PC-9 (cell line): ENCODE data around the gene SERP2. TPM values are rescaled to one million over a fixed set of nuclear protein-coding genes. Genes with fewer than 3 reads are reported as not detected.

Experiments
- BruUV-seq: library from RNA; stranded (reverse); fragments of 400-500 nt; replicated peaks from 2 replicates; lab custom pipeline; 2021; lab: Mats Ljungman, UMichigan
- CTCF ChIA-PET: fragments of 300-600 bp; sonication (Branson Sonifier 250); formaldehyde crosslinking; loops from one replicate; lab custom pipeline; 2022; ENCODE audit warnings: antibody characterized with exemption; lab: Charles Lee
- POLR2A ChIA-PET: fragments of 300-600 bp; sonication (Branson Sonifier 250); formaldehyde crosslinking; loops from one replicate; lab custom pipeline; 2022; ENCODE audit warnings: antibody characterized with exemption; ENCODE audit not compliant: unreplicated experiment; lab: Charles Lee
- DNase-seq, 2 experiments: peaks; one replicate each; pipeline versions ENCODE4 v3.0.0 to v3.0.0-alpha.2; 2015 to 2022; ENCODE audit warnings: mixed read lengths in 1 of 2
- H2AFZ ChIP-seq: fragments of 200-600 bp; sonication (generic); 2 replicates; pipeline ENCODE4 v1.8.1; 2017; ENCODE audit warnings: antibody characterized with exemption
- H3F3A ChIP-seq: fragments of 200-600 bp; sonication (generic); 2 replicates; pipeline ENCODE4 v1.8.1; 2017; ENCODE audit warnings: antibody characterized with exemption, mild to moderate bottlenecking, low read depth; ENCODE audit not compliant: insufficient read depth
- H3K27ac ChIP-seq: fragments of 200-600 bp; sonication (generic); 2 replicates; pipeline ENCODE4 v1.6.1; 2016; ENCODE audit warnings: mixed run types
- H3K27me3 ChIP-seq: fragments of 200-600 bp; sonication (generic); 2 replicates; pipeline ENCODE4 v1.6.1; 2016; ENCODE audit warnings: low read depth, mixed run types; ENCODE audit not compliant: insufficient read depth
- H3K36me3 ChIP-seq: fragments of 200-600 bp; sonication (generic); 2 replicates; pipeline ENCODE4 v1.6.1; 2016; ENCODE audit warnings: low read depth, mixed run types
- H3K4me1 ChIP-seq: fragments of 200-600 bp; sonication (generic); replicated peaks from 2 replicates; pipeline ENCODE4 v1.6.1; 2016; ENCODE audit warnings: mixed run types; ENCODE audit not compliant: insufficient read depth
- H3K4me2 ChIP-seq: fragments of 200-600 bp; sonication (generic); 2 replicates; pipeline ENCODE4 v1.6.1; 2017; ENCODE audit warnings: mixed run types
- H3K4me3 ChIP-seq: fragments of 200-600 bp; sonication (generic); 2 replicates; pipeline ENCODE4 v1.6.1; 2016; ENCODE audit warnings: mixed run types
- H3K79me2 ChIP-seq: fragments of 200-600 bp; sonication (generic); 2 replicates; pipeline ENCODE4 v1.6.1; 2017; ENCODE audit warnings: low read depth, mixed run types
- H3K9me2 ChIP-seq: fragments of 200-600 bp; sonication (generic); 2 replicates; pipeline ENCODE4 v1.8.1; 2017; ENCODE audit warnings: mild to moderate bottlenecking; ENCODE audit not compliant: insufficient read depth
- H3K9me3 ChIP-seq: fragments of 200-600 bp; sonication (generic); 2 replicates; pipeline ENCODE4 v1.8.1; 2016; ENCODE audit warnings: low read depth; ENCODE audit not compliant: insufficient read depth
- H4K20me1 ChIP-seq: fragments of 200-600 bp; sonication (generic); 2 replicates; pipeline ENCODE4 v1.8.1; 2017; ENCODE audit not compliant: insufficient read depth
- EZH2 ChIP-seq: fragments of 200-600 bp; sonication (generic); IDR thresholded peaks from 2 replicates; pipeline ENCODE4 v1.8.0; 2017; ENCODE audit warnings: antibody characterized with exemption, low read depth
- intact Hi-C: fragments of 100-400 bp; cut with micrococcal nuclease; formaldehyde crosslinking; loops from one replicate; pipeline ENCODE4 v1.10.0; 2022; ENCODE audit not compliant: unreplicated experiment
- total RNA-seq: library from RNA; stranded (reverse); gene quantifications from 2 replicates; pipeline ENCODE4 v1.2.3, GENCODE V29; 2021
- TF ChIP-seq, protein P1 (sequence below): fragments of 200-600 bp; sonication (generic); conservative IDR thresholded peaks from 2 replicates; pipeline ENCODE4 v1.6.1; 2017; ENCODE audit warnings: mixed run types, antibody characterized with exemption, mild to moderate bottlenecking, moderate library complexity

SERP2 gene
- total RNA-seq, 1 experiment from 2014 or later = 0.70 TPM

DNA sequence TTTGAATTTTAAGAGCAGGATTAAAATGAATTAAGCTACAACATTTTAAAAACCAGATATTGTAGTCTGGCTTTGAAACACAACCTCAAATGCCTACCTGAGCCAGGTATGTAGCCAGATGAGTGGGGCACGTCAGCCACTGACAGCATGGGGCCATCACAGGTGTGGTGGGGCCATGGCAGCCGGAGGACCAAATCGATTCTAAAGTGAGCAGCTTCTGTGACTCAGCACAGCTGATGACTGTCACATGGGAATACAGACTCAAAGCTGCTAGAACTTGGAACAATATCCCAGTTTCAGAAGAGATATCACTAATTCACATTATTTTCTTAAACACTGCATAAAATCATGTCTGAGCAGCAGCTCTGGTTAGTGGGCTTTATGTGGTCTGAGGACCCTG is 52.8 kb downstream of the SERP2 start:
- no peaks in the 10 kb centered on the region for H3K9me2 ChIP-seq
- H3K9me3 ChIP-seq = no peaks in the 10 kb centered on the region
- no peak overlapping the region for H3K4me3 ChIP-seq
- no peak overlapping the region for H3K4me2 ChIP-seq
- no peaks in the 10 kb centered on the region for H3K4me1 ChIP-seq
- no peaks in the 10 kb centered on the region; the same call in 1 of the 2 replicates for H3F3A ChIP-seq
- no peaks in the 10 kb centered on the region for H3K36me3 ChIP-seq
- no peak overlapping the region for H2AFZ ChIP-seq
- H3K27me3 ChIP-seq = no peaks in the 10 kb centered on the region
- TF ChIP-seq EZH2 = no peak
- TF ChIP-seq, protein P1, sequence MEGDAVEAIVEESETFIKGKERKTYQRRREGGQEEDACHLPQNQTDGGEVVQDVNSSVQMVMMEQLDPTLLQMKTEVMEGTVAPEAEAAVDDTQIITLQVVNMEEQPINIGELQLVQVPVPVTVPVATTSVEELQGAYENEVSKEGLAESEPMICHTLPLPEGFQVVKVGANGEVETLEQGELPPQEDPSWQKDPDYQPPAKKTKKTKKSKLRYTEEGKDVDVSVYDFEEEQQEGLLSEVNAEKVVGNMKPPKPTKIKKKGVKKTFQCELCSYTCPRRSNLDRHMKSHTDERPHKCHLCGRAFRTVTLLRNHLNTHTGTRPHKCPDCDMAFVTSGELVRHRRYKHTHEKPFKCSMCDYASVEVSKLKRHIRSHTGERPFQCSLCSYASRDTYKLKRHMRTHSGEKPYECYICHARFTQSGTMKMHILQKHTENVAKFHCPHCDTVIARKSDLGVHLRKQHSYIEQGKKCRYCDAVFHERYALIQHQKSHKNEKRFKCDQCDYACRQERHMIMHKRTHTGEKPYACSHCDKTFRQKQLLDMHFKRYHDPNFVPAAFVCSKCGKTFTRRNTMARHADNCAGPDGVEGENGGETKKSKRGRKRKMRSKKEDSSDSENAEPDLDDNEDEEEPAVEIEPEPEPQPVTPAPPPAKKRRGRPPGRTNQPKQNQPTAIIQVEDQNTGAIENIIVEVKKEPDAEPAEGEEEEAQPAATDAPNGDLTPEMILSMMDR = no peak
- POLR2A ChIA-PET = no interaction called here
- H4K20me1 ChIP-seq = no peaks in the 10 kb centered on the region
- H3K79me2 ChIP-seq = no peaks in the 10 kb centered on the region
- CTCF ChIA-PET = no interaction called here
- no peak overlapping the region for H3K27ac ChIP-seq
- BruUV-seq = no TSS peak
- intact Hi-C loops = no loop called here
- DNase-seq = no peak

DNA sequence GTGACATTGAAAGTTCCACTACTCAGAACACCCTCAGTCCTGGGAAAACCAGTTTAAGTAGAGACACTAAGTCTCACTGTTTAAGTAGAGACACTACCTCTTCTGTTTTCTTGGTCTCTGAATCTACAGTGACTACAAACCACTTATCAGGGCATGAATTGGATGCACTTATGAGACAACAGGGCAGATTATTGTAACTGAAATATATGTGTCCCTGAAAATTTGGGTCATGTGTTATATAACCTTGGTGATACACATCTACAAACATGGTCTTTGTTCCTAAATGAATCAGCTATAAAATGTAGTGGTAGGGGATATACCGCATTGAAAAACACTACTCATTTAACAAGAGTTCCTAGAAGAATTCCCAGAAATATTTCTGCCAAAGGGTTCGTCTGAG is 55.7 kb downstream of the SERP2 start:
- POLR2A ChIA-PET = no interaction called here
- no peak overlapping the region for H2AFZ ChIP-seq
- peaks cover 9% of the 10 kb centered on the region for H4K20me1 ChIP-seq
- no peak overlapping the region for H3K4me3 ChIP-seq
- no peaks in the 10 kb centered on the region for H3K9me3 ChIP-seq
- H3K27ac ChIP-seq = no peak overlapping the region
- no peak overlapping the region for H3K4me2 ChIP-seq
- no TSS peak for BruUV-seq
- CTCF ChIA-PET = no interaction called here
- intact Hi-C loops = no loop called here
- H3K36me3 ChIP-seq = peaks cover 17% of the 10 kb centered on the region; the same call in 1 of the 2 replicates
- no peaks in the 10 kb centered on the region for H3K27me3 ChIP-seq
- no peak for DNase-seq
- H3K9me2 ChIP-seq = no peaks in the 10 kb centered on the region
- H3K79me2 ChIP-seq = peaks cover 16% of the 10 kb centered on the region
- TF ChIP-seq EZH2 = no peak
- H3K4me1 ChIP-seq = peaks cover 14% of the 10 kb centered on the region
- H3F3A ChIP-seq = peaks cover 25% of the 10 kb centered on the region

DNA sequence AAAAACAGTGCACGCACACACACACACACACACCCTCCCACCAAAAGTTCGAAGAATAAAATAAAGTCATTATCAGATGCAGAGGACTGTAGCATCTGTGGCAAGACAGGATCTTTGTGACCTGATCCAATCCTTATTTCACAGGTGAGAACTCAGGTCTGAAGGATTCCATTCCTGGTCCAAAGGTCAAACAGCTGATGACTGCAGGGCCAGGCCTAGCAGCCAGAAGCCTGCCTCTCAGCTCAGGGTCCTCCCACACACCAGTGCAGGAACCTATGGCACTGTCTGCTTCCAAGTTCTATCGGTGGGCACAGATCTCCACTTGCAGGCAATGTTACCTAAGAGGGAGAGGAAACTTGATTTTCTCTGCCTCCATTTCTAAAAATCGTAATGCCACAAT is 57.5 kb downstream of the SERP2 start:
- TF ChIP-seq, protein P1 = no peak
- no peak for TF ChIP-seq EZH2
- Histone ChIP-seq H3K9me2 (no peaks in the 10 kb centered on the region), H3F3A (peaks cover 31% of the 10 kb centered on the region), H4K20me1 (peaks cover 15% of the 10 kb centered on the region), H3K4me2 (no peak overlapping the region), H3K36me3 (peaks cover 23% of the 10 kb centered on the region), H3K4me3 (no peak overlapping the region), H3K9me3 (no peaks in the 10 kb centered on the region), H2AFZ (no peak overlapping the region), H3K27me3 (no peaks in the 10 kb centered on the region), H3K27ac (no peak overlapping the region), H3K4me1 (peaks cover 19% of the 10 kb centered on the region), H3K79me2 (peaks cover 31% of the 10 kb centered on the region)
- POLR2A ChIA-PET = interaction anchor here (0.6 kb wide), 2 partner anchors 63 to 131 kb away, joined by 3 to 15 read pairs; no protein-coding TSS in a partner anchor
- CTCF ChIA-PET = no interaction called here
- intact Hi-C loops = no loop called here
- DNase-seq = no peak
- BruUV-seq = no TSS peak

DNA sequence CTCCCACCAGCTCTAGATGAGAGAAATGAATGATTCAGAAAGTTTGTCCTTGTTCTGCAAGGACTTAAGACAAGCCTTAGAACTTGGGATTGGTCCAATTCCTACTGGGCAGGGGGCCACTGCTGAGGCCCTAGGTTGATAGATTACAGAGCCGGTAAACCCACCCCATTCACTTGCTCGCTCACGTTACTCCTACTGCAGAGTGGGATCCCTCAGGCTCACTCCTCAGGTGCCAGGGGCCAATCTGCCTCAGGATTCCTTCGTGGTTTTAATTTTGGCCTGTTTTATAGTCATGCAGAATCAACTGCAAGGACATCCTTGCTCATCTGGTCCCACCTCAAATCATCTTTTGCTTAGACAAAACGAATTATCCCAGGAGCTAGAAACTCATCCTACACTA is 59.0 kb downstream of the SERP2 start:
- TF ChIP-seq EZH2 = no peak
- Histone ChIP-seq H3K79me2 (peaks cover 43% of the 10 kb centered on the region), H3K4me3 (no peak overlapping the region; the same call in 1 of the 2 replicates), H3K27me3 (no peaks in the 10 kb centered on the region), H4K20me1 (peaks cover 15% of the 10 kb centered on the region), H3K27ac (peak overlapping the region; percentile 93), H3K36me3 (peaks cover 23% of the 10 kb centered on the region), H3F3A (peaks cover 38% of the 10 kb centered on the region), H3K9me2 (no peaks in the 10 kb centered on the region), H3K4me2 (peak overlapping the region; percentile 90), H3K4me1 (peaks cover 27% of the 10 kb centered on the region), H3K9me3 (no peaks in the 10 kb centered on the region), H2AFZ (no peak overlapping the region)
- no peak for DNase-seq
- CTCF ChIA-PET = no interaction called here
- BruUV-seq = no TSS peak
- intact Hi-C loops = no loop called here
- POLR2A ChIA-PET = interaction anchor here (0.5 kb wide), 1 partner anchor 64 kb away, joined by 8 read pairs; no protein-coding TSS in a partner anchor
